ENCODE measurements around the gene CTRB1. TPM values are rescaled to one million over a fixed set of nuclear protein-coding genes. Genes with fewer than 3 reads are reported as not detected.

Gene CTRB1
- total and polyA plus RNA-seq, 2 experiments from 2014 or later: 0.21 TPM; not detected in 1

- DNase-seq (ENCODE audit: low spot score): no peak
- no peaks in the 10 kb centered on the region for H3K4me1 ChIP-seq (ENCODE audit: insufficient read depth)
- TF ChIP-seq, protein P1, sequence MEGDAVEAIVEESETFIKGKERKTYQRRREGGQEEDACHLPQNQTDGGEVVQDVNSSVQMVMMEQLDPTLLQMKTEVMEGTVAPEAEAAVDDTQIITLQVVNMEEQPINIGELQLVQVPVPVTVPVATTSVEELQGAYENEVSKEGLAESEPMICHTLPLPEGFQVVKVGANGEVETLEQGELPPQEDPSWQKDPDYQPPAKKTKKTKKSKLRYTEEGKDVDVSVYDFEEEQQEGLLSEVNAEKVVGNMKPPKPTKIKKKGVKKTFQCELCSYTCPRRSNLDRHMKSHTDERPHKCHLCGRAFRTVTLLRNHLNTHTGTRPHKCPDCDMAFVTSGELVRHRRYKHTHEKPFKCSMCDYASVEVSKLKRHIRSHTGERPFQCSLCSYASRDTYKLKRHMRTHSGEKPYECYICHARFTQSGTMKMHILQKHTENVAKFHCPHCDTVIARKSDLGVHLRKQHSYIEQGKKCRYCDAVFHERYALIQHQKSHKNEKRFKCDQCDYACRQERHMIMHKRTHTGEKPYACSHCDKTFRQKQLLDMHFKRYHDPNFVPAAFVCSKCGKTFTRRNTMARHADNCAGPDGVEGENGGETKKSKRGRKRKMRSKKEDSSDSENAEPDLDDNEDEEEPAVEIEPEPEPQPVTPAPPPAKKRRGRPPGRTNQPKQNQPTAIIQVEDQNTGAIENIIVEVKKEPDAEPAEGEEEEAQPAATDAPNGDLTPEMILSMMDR (IDR thresholded peaks at IDR 0.05; ENCODE audit: poor library complexity): no peak
- TF ChIP-seq EZH2phosphoT487 (IDR thresholded peaks at IDR 0.05; ENCODE audit: low read depth, severe bottlenecking, unreplicated experiment) (no peak), EZH2 (IDR thresholded peaks at IDR 0.05; ENCODE audit: borderline replicate concordance) (no peak)
- peaks cover 4% of the 10 kb centered on the region for H3K79me2 ChIP-seq
- no peaks in the 10 kb centered on the region for H3K36me3 ChIP-seq (replicated peaks; ENCODE audit: insufficient read depth, low read depth)
- no peak overlapping the region for H3K4me2 ChIP-seq
- WGBS (ENCODE audit: low lambda C conversion rate, missing lambda C conversion rate): 88% methylated on average over 22 of the region's 22 CpGs
- H3K9me3 ChIP-seq (ENCODE audit: low read depth): no peaks in the 10 kb centered on the region
- no peaks in the 10 kb centered on the region for H3K9me2 ChIP-seq (replicated peaks; ENCODE audit: insufficient read depth)
- no peaks in the 10 kb centered on the region for H4K20me1 ChIP-seq (ENCODE audit: insufficient read depth, poor library complexity, severe bottlenecking)
- H3K27me3 ChIP-seq: no peaks in the 10 kb centered on the region
- H2AFZ ChIP-seq: no peak overlapping the region
- H3K27ac ChIP-seq: no peak overlapping the region
- H3K4me3 ChIP-seq: no peak overlapping the region
These were observed 8.0 kb downstream of the CTRB1 start for GRCh38 chr16:75226550-75227360.

- Histone ChIP-seq H3K9me3 (ENCODE audit: low read depth) (no peaks in the 10 kb centered on the region), H2AFZ (no peak overlapping the region), H3K36me3 (replicated peaks; ENCODE audit: insufficient read depth, low read depth) (no peaks in the 10 kb centered on the region), H3K4me3 (no peak overlapping the region), H3K9me2 (replicated peaks; ENCODE audit: insufficient read depth) (no peaks in the 10 kb centered on the region), H3K4me2 (no peak overlapping the region), H3K79me2 (peaks cover 7% of the 10 kb centered on the region), H3K4me1 (ENCODE audit: insufficient read depth) (no peaks in the 10 kb centered on the region), H4K20me1 (ENCODE audit: insufficient read depth, poor library complexity, severe bottlenecking) (no peaks in the 10 kb centered on the region), H3K27me3 (no peaks in the 10 kb centered on the region), H3K27ac (no peak overlapping the region)
- no peak for DNase-seq (ENCODE audit: low spot score)
- WGBS (ENCODE audit: low lambda C conversion rate, missing lambda C conversion rate): 94% methylated on average over 18 of the region's 18 CpGs
- TF ChIP-seq EZH2 (IDR thresholded peaks at IDR 0.05; ENCODE audit: borderline replicate concordance) (no peak), EZH2phosphoT487 (IDR thresholded peaks at IDR 0.05; ENCODE audit: low read depth, severe bottlenecking, unreplicated experiment) (no peak)
- TF ChIP-seq, protein P1 (IDR thresholded peaks at IDR 0.05; ENCODE audit: poor library complexity): no peak
These were observed 8.8 kb downstream of the CTRB1 start for GRCh38 chr16:75227361-75228142.

DNA sequence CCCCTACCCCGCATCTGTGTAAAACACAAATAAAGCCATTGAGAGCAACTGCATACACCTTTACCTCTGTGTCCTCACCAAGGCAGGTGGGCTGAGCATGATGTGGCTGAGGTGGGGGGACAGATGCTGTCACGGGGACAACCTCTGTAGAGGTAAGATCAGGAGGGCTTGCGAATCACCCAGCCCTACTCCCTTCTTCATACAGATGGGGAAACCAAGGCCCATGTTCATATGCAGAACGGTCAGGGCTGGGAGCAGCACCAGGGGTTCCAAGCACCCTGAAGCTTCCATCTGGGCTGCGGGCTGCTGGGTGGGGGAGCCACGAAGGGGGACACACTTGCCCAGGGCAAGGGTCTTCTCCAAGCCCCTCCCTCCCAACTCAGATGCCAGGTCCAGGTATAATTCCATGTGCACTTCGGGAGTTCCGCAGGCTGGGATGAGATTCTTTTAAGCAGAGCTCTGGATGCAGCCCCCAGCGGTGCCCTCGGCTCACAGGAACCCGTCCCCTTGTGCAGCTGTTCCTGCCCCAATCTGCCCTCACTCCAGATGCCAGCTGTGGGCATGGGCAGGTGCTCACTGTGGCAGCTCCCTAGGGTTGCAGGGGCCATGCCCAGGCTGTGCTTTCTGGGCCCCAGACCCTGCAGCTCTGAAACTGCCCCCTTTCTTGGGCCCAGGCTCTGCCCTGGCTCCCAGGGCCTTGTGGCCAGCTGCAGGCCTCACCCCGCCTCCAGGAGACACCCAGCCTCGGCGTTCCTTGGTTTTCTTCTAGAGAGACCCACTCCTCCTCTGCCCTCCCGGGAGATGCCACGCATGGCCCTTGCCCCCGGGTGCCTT is 9.6 kb downstream of the CTRB1 start:
- DNase-seq (ENCODE audit: low spot score): no peak
- Histone ChIP-seq H3K36me3 (replicated peaks; ENCODE audit: insufficient read depth, low read depth) (no peaks in the 10 kb centered on the region), H4K20me1 (ENCODE audit: insufficient read depth, poor library complexity, severe bottlenecking) (peaks cover 3% of the 10 kb centered on the region), H3K9me3 (ENCODE audit: low read depth) (no peaks in the 10 kb centered on the region), H3K9me2 (replicated peaks; ENCODE audit: insufficient read depth) (no peaks in the 10 kb centered on the region), H3K27me3 (no peaks in the 10 kb centered on the region), H2AFZ (no peak overlapping the region), H3K27ac (no peak overlapping the region), H3K4me3 (no peak overlapping the region), H3K4me2 (no peak overlapping the region), H3K79me2 (peaks cover 14% of the 10 kb centered on the region), H3K4me1 (ENCODE audit: insufficient read depth) (no peaks in the 10 kb centered on the region)
- TF ChIP-seq, protein P1 (IDR thresholded peaks at IDR 0.05; ENCODE audit: poor library complexity): no peak
- TF ChIP-seq EZH2 (IDR thresholded peaks at IDR 0.05; ENCODE audit: borderline replicate concordance): no peak
- no peak for TF ChIP-seq EZH2phosphoT487 (IDR thresholded peaks at IDR 0.05; ENCODE audit: low read depth, severe bottlenecking, unreplicated experiment)
- 95% methylated on average over 16 of the region's 17 CpGs for WGBS (ENCODE audit: low lambda C conversion rate, missing lambda C conversion rate)

Data from hepatocyte (in vitro differentiated cells).